Memory B cell (primary cell): Measurements from ENCODE around the gene CHMP4B.
A peak's percentile ranks its signal among the peaks of the same experiment; 100 is the strongest.
"Not testable (repeated sequence)": the region's sequence is repeated elsewhere in the genome, so short reads cannot be mapped to it uniquely, and the experiment has no call there.

Source experiments
- ATAC-seq: fragments of 150-1000 bp; cut with Tn5 transposase; 2 replicates; pipeline ENCODE4 v1.10.0; 2021; ENCODE audit warnings: low read depth, mild to moderate bottlenecking, moderate library complexity
- DNase-seq, 2 donors: peaks; one replicate each; pipeline ENCODE4 v3.0.0; 2022; ENCODE audit warnings: low spot score in 2 of 2
- H3K27ac Mint-ChIP-seq: one replicate; pipeline ENCODE4 v1.8.0; 2022; ENCODE audit warnings: mild to moderate bottlenecking, moderate library complexity, mixed read lengths
- H3K27me3 Mint-ChIP-seq: one replicate; pipeline ENCODE4 v1.8.0; 2022; ENCODE audit warnings: mixed read lengths
- H3K36me3 Mint-ChIP-seq: one replicate; pipeline ENCODE4 v1.8.0; 2022; ENCODE audit warnings: mild to moderate bottlenecking, mixed read lengths
- H3K4me1 Mint-ChIP-seq: one replicate; pipeline ENCODE4 v1.8.0; 2022; ENCODE audit warnings: mixed read lengths
- H3K4me3 Mint-ChIP-seq: one replicate; pipeline ENCODE4 v1.8.0; 2022; ENCODE audit warnings: mild to moderate bottlenecking, moderate library complexity, mixed read lengths
- H3K9me3 Mint-ChIP-seq: one replicate; pipeline ENCODE4 v1.8.0; 2022; ENCODE audit warnings: mixed read lengths

Gene CHMP4B

DNA sequence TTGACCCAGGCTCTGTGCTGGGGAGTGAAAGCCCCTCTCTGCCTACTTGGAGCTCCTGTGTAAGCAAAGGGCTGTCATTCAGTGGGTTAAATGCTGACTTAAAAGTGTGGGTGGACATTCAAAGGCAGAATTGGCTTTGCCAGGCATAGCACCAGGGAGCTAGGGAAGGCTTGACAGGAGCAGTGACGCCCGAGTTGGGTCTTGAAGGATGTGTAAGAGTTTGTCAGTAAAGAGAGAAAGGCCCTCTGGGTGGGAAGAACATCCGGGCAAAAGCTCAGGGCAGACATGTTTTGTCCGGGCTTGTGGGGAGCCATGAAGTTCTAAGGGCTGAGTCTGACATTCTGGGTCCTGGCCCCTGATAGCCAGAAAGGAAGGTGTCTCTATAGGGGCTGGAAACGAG is 27.9 kb upstream of the CHMP4B start:
- Mint-ChIP-seq H3K27me3 (no peaks in the 10 kb centered on the region), H3K36me3 (peaks cover 8% of the 10 kb centered on the region), H3K9me3 (no peaks in the 10 kb centered on the region), H3K4me1 (peaks cover 39% of the 10 kb centered on the region), H3K27ac (peak overlapping the region; percentile 83), H3K4me3 (peak overlapping the region; percentile 3)
- ATAC-seq (no peak), DNase-seq (no peak)

DNA sequence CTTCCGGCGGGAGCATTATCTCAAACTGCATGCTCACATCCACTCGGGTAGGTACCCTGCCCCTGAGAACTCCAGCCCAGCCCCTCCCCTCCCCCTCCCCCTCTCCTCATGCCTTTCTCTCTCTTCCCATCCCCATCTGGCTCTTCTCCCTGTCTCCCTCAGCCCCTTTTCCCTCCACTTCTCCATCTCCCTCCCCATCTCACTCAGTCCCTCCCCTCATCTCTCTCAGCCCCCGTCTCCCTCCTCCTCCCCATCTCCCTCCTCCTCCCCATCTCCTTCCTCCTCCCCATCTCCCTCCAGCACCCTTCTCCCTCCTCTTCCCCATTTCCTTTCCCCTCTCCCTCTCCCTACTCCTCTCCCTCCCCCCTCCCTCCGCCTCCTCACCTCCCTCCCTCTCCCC is 27.3 kb upstream of the CHMP4B start:
- peak overlapping the region; percentile 27 for H3K4me3 Mint-ChIP-seq
- H3K9me3 Mint-ChIP-seq: no peaks in the 10 kb centered on the region
- ATAC-seq (no peak), DNase-seq (no peak)
- H3K36me3 Mint-ChIP-seq: peaks cover 10% of the 10 kb centered on the region
- no peaks in the 10 kb centered on the region for H3K27me3 Mint-ChIP-seq
- H3K27ac Mint-ChIP-seq: no peak overlapping the region
- peaks cover 35% of the 10 kb centered on the region for H3K4me1 Mint-ChIP-seq

DNA sequence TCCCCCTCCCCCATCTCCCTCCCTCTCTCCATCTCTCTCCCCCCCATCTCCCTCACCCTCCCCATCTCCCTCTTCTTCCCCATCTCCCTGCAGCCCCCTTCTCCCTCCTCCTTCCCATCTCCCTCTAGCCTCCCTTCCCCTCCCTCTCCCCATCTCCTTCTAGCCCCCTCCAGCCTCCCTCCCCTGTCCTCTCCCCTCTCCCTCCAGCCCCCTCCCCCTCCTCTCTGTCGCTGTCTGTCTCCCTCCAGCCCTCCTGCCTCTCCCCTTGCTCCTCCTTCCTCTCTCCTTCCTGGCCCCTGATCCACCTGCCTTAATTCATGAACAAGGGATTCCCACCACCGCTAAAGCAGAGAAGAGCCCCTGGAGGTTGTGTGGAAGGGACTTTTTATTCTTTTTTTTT is 26.9 kb upstream of the CHMP4B start:
- H3K36me3 Mint-ChIP-seq: peaks cover 10% of the 10 kb centered on the region
- DNase-seq (no peak), ATAC-seq (no peak)
- H3K27ac Mint-ChIP-seq: peak overlapping the region; percentile 83
- peaks cover 32% of the 10 kb centered on the region for H3K4me1 Mint-ChIP-seq
- H3K4me3 Mint-ChIP-seq: peak overlapping the region; percentile 50
- no peaks in the 10 kb centered on the region for H3K27me3 Mint-ChIP-seq
- H3K9me3 Mint-ChIP-seq: no peaks in the 10 kb centered on the region

GRCh38 chr20:33785503-33785902 is 25.6 kb upstream of the CHMP4B start:
- Mint-ChIP-seq H3K4me1 (peaks cover 27% of the 10 kb centered on the region), H3K4me3 (peak overlapping the region; percentile 54), H3K27ac (no peak overlapping the region), H3K9me3 (no peaks in the 10 kb centered on the region), H3K36me3 (peaks cover 7% of the 10 kb centered on the region), H3K27me3 (no peaks in the 10 kb centered on the region)
- DNase-seq (no peak), ATAC-seq (peak; percentile 24)

DNA sequence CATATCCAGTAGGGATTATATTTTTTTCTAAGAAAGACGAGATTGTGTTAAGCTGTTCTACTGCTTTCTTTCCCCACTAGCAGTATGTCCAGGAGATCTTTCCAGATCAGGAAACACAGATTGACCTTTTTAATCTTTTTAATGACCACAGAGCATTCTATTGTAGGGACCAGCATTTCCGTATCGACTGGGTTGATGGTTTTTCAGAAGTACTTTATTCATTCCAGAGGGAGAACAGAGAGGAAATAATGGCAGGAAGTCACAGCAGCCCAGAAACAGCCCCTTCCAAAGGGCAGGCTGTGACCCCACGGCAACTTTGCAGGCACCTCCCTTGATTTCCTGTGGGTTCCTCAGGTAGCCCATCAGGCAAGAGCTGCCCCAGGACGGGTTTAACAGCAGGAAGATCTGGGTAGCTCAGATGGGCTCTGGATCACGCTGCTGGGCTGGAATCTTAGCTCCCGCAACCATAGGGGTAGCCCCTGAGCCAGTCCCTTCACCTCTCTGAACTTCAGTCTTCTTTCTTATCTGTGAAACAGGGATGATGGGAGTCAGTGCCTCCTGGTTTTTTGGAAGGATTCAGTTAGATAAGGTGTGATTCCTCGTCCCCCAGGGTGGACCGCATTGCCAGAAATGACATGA is 23.8 kb upstream of the CHMP4B start:
- no peaks in the 10 kb centered on the region for H3K9me3 Mint-ChIP-seq
- H3K27ac Mint-ChIP-seq: no peak overlapping the region
- ATAC-seq: no peak
- H3K36me3 Mint-ChIP-seq: peaks cover 8% of the 10 kb centered on the region
- H3K27me3 Mint-ChIP-seq: no peaks in the 10 kb centered on the region
- no peak for DNase-seq
- no peak overlapping the region for H3K4me3 Mint-ChIP-seq
- peaks cover 22% of the 10 kb centered on the region for H3K4me1 Mint-ChIP-seq

DNA sequence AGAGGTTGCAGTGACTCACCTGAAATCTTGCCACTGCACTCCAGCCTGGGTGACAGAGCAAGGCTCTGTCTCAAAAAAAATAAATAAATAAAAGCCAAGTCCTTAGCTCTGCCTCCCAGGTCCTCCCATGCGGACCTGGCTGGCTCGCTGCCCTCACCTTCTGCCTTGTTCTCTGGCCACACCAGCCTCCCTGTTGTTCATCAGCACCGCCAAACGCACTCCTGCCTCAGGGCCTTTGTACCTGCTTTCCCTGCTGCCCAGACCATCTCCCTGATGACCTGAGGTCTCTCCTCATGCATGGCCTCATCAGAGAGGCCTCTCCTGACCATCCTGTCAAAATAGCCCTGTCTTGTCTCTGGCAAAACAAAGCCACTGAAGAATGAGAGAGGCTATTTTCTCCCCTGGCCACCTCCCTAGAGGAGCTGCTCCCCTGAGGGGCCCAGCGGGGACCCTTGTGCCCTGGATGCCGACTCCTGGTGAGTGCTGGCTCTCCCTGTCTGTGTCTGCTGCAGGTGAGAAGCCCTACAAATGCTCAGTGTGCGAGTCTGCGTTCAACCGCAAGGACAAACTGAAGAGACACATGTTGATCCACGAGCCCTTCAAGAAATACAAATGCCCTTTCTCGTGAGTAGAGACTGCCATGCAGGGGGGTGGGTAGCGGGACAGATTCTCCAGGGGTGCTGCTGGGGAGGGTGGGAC is 22.6 kb upstream of the CHMP4B start:
- Mint-ChIP-seq H3K4me3 (no peak overlapping the region), H3K4me1 (peaks cover 16% of the 10 kb centered on the region), H3K36me3 (peaks cover 7% of the 10 kb centered on the region), H3K27ac (no peak overlapping the region), H3K9me3 (no peaks in the 10 kb centered on the region), H3K27me3 (no peaks in the 10 kb centered on the region)
- DNase-seq: no peak
- no peak for ATAC-seq

DNA sequence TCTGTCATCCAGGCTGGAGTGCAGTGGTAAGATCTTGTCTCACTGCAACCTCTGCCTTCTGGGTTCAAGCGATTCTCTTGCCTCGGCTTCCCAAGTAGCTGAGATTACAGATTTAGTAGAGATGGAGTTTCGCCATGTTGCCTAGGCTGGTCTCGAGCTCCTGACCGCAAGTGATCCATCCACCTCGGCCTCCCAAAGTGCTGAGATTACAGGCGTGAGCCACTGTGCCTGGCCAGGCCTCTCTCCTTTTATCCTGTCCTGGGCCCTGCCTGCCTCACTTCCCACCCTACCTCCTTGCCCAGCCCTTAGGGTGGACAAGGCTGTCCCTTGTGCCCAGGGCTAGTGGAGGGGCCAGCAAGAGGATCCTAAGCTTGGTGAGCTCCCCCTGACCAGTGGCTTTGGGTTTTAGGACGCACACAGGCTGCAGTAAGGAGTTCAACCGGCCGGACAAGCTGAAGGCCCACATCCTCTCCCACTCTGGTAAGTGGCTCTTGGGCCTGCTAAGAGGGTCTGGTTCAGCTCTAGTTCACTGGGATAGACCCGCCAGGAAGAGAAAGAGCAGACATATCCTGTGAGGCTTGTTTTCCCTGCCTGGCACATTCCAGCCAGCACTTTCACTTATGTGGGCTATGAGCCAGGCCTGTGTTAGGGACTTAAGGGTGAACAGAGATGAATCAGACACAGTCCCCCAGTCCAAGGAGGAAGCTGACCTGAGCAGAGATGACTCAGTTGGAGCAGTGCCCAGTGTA is 21.9 kb upstream of the CHMP4B start:
- ATAC-seq: no peak
- H3K36me3 Mint-ChIP-seq: peaks cover 7% of the 10 kb centered on the region
- H3K4me1 Mint-ChIP-seq: peaks cover 14% of the 10 kb centered on the region
- no peaks in the 10 kb centered on the region for H3K9me3 Mint-ChIP-seq
- H3K4me3 Mint-ChIP-seq: no peak overlapping the region
- H3K27me3 Mint-ChIP-seq: no peaks in the 10 kb centered on the region
- H3K27ac Mint-ChIP-seq: no peak overlapping the region
- DNase-seq: no peak

DNA sequence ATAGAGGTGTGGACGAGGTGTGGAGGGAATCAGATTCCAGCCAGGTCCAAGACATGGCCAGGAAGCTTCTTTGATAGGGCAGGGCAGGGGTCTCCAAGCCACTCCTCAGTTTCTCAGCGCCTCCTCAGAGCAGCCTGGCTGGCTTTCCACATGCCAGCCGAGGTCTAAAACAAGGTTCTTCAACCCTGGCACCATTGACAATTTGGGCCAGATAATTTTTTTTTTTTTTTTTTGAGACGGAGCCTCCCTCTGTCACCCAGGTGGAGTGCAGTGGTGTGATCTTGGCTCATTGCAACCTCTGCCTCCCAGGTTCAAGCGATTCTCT is 21.3 kb upstream of the CHMP4B start:
- Mint-ChIP-seq H3K9me3 (no peaks in the 10 kb centered on the region), H3K4me1 (peaks cover 14% of the 10 kb centered on the region), H3K4me3 (no peak overlapping the region), H3K27me3 (no peaks in the 10 kb centered on the region), H3K36me3 (peaks cover 7% of the 10 kb centered on the region), H3K27ac (no peak overlapping the region)
- DNase-seq: no peak
- no peak for ATAC-seq

DNA sequence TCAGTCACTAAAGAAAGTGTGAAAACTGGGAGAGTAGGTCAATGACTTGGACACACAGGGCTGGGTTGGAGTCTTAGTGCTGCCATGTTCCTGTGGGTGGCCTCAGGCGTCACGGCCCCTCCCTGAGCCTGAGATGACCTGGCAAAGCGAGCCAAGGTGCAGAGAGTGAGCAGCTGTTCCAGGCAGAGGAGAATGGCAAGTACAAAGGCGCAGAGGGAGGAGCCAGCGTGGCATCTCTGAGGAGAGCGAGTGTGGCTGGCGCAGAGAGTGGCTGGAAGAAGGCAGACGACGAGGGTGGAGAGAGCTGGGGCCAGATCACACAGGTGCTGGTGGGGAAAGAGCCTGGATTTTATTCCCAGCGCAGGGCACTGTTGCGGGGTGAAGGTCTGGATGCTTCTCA is 20.6 kb upstream of the CHMP4B start:
- no peak overlapping the region for H3K4me3 Mint-ChIP-seq
- H3K9me3 Mint-ChIP-seq: no peaks in the 10 kb centered on the region
- ATAC-seq: no peak
- peaks cover 14% of the 10 kb centered on the region for H3K4me1 Mint-ChIP-seq
- peaks cover 7% of the 10 kb centered on the region for H3K36me3 Mint-ChIP-seq
- no peak for DNase-seq
- H3K27ac Mint-ChIP-seq: peak overlapping the region; percentile 8
- no peaks in the 10 kb centered on the region for H3K27me3 Mint-ChIP-seq

DNA sequence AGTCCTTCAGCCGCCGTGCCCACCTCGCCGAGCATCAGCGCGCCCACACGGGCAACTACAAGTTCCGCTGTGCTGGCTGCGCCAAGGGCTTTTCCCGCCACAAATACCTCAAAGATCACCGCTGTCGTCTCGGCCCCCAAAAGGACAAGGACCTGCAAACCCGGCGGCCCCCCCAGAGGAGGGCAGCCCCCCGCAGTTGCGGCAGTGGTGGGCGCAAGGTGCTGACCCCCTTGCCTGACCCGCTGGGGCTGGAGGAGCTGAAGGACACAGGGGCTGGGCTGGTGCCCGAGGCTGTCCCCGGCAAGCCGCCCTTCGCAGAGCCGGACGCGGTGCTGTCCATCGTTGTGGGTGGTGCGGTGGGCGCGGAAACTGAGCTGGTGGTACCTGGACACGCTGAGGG is 20.1 kb upstream of the CHMP4B start:
- ATAC-seq (no peak), DNase-seq (no peak)
- Mint-ChIP-seq H3K4me1 (peaks cover 14% of the 10 kb centered on the region), H3K36me3 (peaks cover 7% of the 10 kb centered on the region), H3K4me3 (no peak overlapping the region), H3K27ac (no peak overlapping the region), H3K27me3 (no peaks in the 10 kb centered on the region), H3K9me3 (no peaks in the 10 kb centered on the region)

GRCh38 chr20:33791540-33791939 is 19.6 kb upstream of the CHMP4B start:
- H3K36me3 Mint-ChIP-seq: peaks cover 7% of the 10 kb centered on the region

DNA sequence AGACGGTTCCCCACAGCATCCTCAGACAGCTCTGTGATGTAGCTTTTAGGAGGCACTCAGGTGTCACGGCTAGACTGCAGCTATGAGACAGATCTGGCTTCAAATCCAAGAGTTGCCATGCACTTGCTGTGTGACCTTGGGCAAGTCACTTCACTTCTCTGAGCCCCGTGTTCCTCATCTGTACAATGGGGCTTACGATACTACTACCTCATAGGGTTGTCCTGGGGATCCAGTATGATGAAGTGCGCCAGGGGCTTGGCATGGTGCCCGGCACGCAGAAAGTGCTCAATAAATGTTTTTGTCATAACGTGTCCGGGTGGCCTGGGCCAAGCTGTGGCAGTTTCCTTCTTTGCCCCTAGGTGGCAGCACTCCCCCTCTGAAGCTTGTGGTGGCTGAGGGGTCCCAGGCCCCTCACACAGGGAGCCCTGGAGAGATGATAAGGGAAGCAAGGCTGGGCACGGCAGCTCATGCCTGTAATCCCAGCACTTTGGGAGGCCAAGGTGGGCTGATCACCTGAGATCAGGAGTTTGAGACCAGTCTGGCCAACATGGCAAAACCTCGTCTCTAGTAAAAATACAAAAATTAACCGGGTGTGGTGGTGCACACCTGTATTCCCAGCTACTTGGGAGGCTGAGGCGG is 19.1 kb upstream of the CHMP4B start:
- H3K27ac Mint-ChIP-seq: no peak overlapping the region
- DNase-seq (peak; percentile 48 to 61), ATAC-seq (peak; percentile 51)
- no peak overlapping the region for H3K4me3 Mint-ChIP-seq
- H3K36me3 Mint-ChIP-seq: peaks cover 7% of the 10 kb centered on the region
- no peaks in the 10 kb centered on the region for H3K27me3 Mint-ChIP-seq
- H3K4me1 Mint-ChIP-seq: peaks cover 9% of the 10 kb centered on the region
- H3K9me3 Mint-ChIP-seq: no peaks in the 10 kb centered on the region

More at GRCh38 chr20:33791540-33791939, 19.6 kb upstream of the CHMP4B start:
- H3K27me3 Mint-ChIP-seq: no peaks in the 10 kb centered on the region
- no peaks in the 10 kb centered on the region for H3K9me3 Mint-ChIP-seq
- H3K27ac Mint-ChIP-seq: no peak overlapping the region
- ATAC-seq (no peak), DNase-seq (no peak)
- H3K4me3 Mint-ChIP-seq: no peak overlapping the region
- H3K4me1 Mint-ChIP-seq: peaks cover 11% of the 10 kb centered on the region

- not testable (repeated sequence) for H3K36me3 Mint-ChIP-seq, H3K9me3 Mint-ChIP-seq, H3K4me3 Mint-ChIP-seq, H3K27me3 Mint-ChIP-seq, DNase-seq, H3K27ac Mint-ChIP-seq, H3K4me1 Mint-ChIP-seq, ATAC-seq
These were observed 18.6 kb upstream of the CHMP4B start for GRCh38 chr20:33792598-33792989.
